K562 (cell line): Measurements from ENCODE around the gene ACBD4. TPM values are rescaled to one million over a fixed set of nuclear protein-coding genes. Genes with fewer than 3 reads are reported as not detected.

Experiments
- ATAC-seq: fragments of 200-7000 bp; cut with Tn5 transposase; 3 replicates; pipeline ENCODE4 v1.9.1; 2020; ENCODE audit warnings: moderate library complexity
- BruUV-seq: library from RNA; stranded (reverse); fragments of 400-500 nt; replicated peaks from 2 replicates; lab custom pipeline; 2021; lab: Mats Ljungman, UMichigan
- CTCF ChIA-PET: fragments of 300-600 bp; formaldehyde crosslinking; extraction: SDS; loops from one replicate; lab custom pipeline; 2021; ENCODE audit warnings: low intra/inter-chr PET ratio; lab: Yijun Ruan, JAX
- POLR2A ChIA-PET: fragments of 300-600, 350-650 bp; sonication (Branson Sonifier 250); formaldehyde crosslinking; extraction: SDS; loops from one replicate; lab custom pipeline; 2021; ENCODE audit warnings: antibody characterized with exemption, inconsistent platforms; lab: Yijun Ruan, JAX
- DNase-seq, 4 experiments: peaks; one replicate each; pipeline versions ENCODE4 v3.0.0 to v3.0.0-alpha.2; 2011 to 2018; ENCODE audit warnings: low spot score in 3 of 4, mixed read lengths in 3 of 4; ENCODE audit errors: extremely low read depth in 1 of 4
- FAIRE-seq: peaks from 2 replicates; lab custom pipeline; 2011; peaks lifted over from hg19 to GRCh38; lab: Jason Lieb, UNC
- H2AFZ ChIP-seq: 2 replicates; pipeline ENCODE4 v1.6.0; 2011; ENCODE audit warnings: low read depth, low read length, control low read depth, inconsistent platforms
- H3K27ac ChIP-seq: fragments of 200-600 bp; 3 replicates; pipeline ENCODE4 v1.8.0; 2011; ENCODE audit warnings: low read depth, mild to moderate bottlenecking, control low read depth, inconsistent platforms, low read length, moderate library complexity, mixed read lengths; ENCODE audit errors: extremely low read depth
- H3K27me3 ChIP-seq, 2 experiments: fragments of 300-600 bp in 1 of 2; 2 replicates in 1 of 2; 3 replicates in 1 of 2; pipeline versions ENCODE4 v1.6.0 to v1.8.0; 2011; ENCODE audit warnings: inconsistent platforms in 2 of 2, low read length in 2 of 2, mild to moderate bottlenecking in 1 of 2, mixed read lengths in 1 of 2, moderate library complexity in 1 of 2; ENCODE audit not compliant: control insufficient read depth in 2 of 2, insufficient read depth in 2 of 2
- H3K36me3 ChIP-seq: fragments of 300-600 bp; 3 replicates; pipeline ENCODE4 v1.8.0; 2011; ENCODE audit warnings: mild to moderate bottlenecking, low read length, inconsistent platforms; ENCODE audit not compliant: control insufficient read depth, insufficient read depth
- H3K4me1 ChIP-seq, 2 experiments: fragments of 200-600 bp in 1 of 2; replicated peaks in 1 of 2; 2 replicates in 1 of 2; 3 replicates in 1 of 2; pipeline versions ENCODE4 v1.5.1 to v1.8.0; 2011; ENCODE audit warnings: inconsistent platforms in 2 of 2, low read length in 2 of 2, mild to moderate bottlenecking in 1 of 2, mixed read lengths in 1 of 2, moderate library complexity in 1 of 2; ENCODE audit not compliant: control insufficient read depth in 2 of 2, insufficient read depth in 2 of 2
- H3K4me2 ChIP-seq: 2 replicates; pipeline ENCODE4 v1.6.1; 2011; ENCODE audit warnings: low read length, control low read depth, inconsistent platforms, mixed read lengths; ENCODE audit not compliant: insufficient read depth
- H3K4me3 ChIP-seq: fragments of 200-600 bp; sonication (generic), shearing (Covaris generic); 2 replicates; pipeline ENCODE4 v1.5.1; 2016; ENCODE audit warnings: control low read depth, inconsistent platforms
- H3K79me2 ChIP-seq: fragments of 200-600 bp; 3 replicates; pipeline ENCODE4 v1.8.0; 2011; ENCODE audit warnings: low read length, inconsistent platforms; ENCODE audit not compliant: control insufficient read depth, insufficient read depth
- H3K9ac ChIP-seq, 2 experiments: 2 replicates each; pipeline versions ENCODE4 v1.6.0 to v1.6.1; 2011; ENCODE audit warnings: low read depth in 2 of 2, low read length in 2 of 2, control low read depth in 1 of 2, inconsistent platforms in 1 of 2, mild to moderate bottlenecking in 1 of 2, mixed read lengths in 1 of 2; ENCODE audit not compliant: insufficient read depth in 1 of 2
- H3K9me1 ChIP-seq: one replicate; pipeline ENCODE4 v1.6.0; 2011; ENCODE audit warnings: inconsistent platforms, mild to moderate bottlenecking, low read length, moderate library complexity; ENCODE audit not compliant: control insufficient read depth, insufficient read depth
- H3K9me3 ChIP-seq: replicated peaks from 2 replicates; pipeline ENCODE4 v1.5.1; 2011; ENCODE audit warnings: low read depth, low read length, inconsistent platforms; ENCODE audit not compliant: control insufficient read depth, insufficient read depth
- H4K20me1 ChIP-seq: replicated peaks from 2 replicates; pipeline ENCODE4 v1.6.1; 2011; ENCODE audit warnings: low read length, inconsistent platforms, mixed read lengths; ENCODE audit not compliant: control insufficient read depth, insufficient read depth
- CREM ChIP-seq: IDR thresholded peaks from 2 replicates; pipeline ENCODE4 v1.6.1; 2014; ENCODE audit warnings: antibody characterized with exemption, low read depth
- HDGF ChIP-seq: fragments of 450-650 bp; IDR thresholded peaks from 2 replicates; pipeline ENCODE4 v1.6.1; 2016
- HIVEP1 ChIP-seq: fragments of 250-450 bp; sonication (Bioruptor Pico); IDR thresholded peaks from 2 replicates; pipeline ENCODE4 v1.4.0; 2020; ENCODE audit warnings: mild to moderate bottlenecking
- HMG20A ChIP-seq: fragments of 450-650 bp; formaldehyde crosslinking; conservative IDR thresholded peaks from 2 replicates; pipeline ENCODE4 v1.4.0; 2020; ENCODE audit warnings: mild to moderate bottlenecking, mixed read lengths
- ID3 ChIP-seq, 2 experiments: fragments of 250-450 bp in 1 of 2; fragments of 450-650 bp in 1 of 2; sonication (Bioruptor Pico) in 1 of 2; IDR thresholded peaks; 2 replicates each; pipeline versions ENCODE4 v1.6.1 to v1.8.0; 2016 to 2021; ENCODE audit warnings: mild to moderate bottlenecking in 2 of 2, moderate library complexity in 2 of 2, missing compliant biosample characterization in 1 of 2, missing genetic modification characterization in 1 of 2
- MAFK ChIP-seq: IDR thresholded peaks from 2 replicates; pipeline ENCODE4 v1.6.1; 2011; ENCODE audit warnings: low read length, improper control_type of control experiment
- NKRF ChIP-seq: fragments of 450-650 bp; IDR thresholded peaks from 2 replicates; pipeline ENCODE4 v1.6.1; 2016; ENCODE audit warnings: borderline replicate concordance
- PATZ1 ChIP-seq: fragments of 250-450 bp; sonication (Bioruptor Pico); IDR thresholded peaks from 2 replicates; pipeline ENCODE4 v1.5.0; 2020; ENCODE audit warnings: mild to moderate bottlenecking, borderline replicate concordance
- PHF20 ChIP-seq: fragments of 450-650 bp; IDR thresholded peaks from 2 replicates; pipeline ENCODE4 v1.6.1; 2018; ENCODE audit not compliant: partially characterized antibody
- SIN3A ChIP-seq, 2 experiments: fragments of 150-350 bp in 1 of 2; IDR thresholded peaks; 2 replicates each; pipeline ENCODE4 v1.6.1; 2011 to 2016; ENCODE audit warnings: borderline replicate concordance in 2 of 2, low read depth in 2 of 2, low read length in 2 of 2, mild to moderate bottlenecking in 2 of 2, moderate library complexity in 2 of 2; ENCODE audit not compliant: control insufficient read depth in 1 of 2
- TFAM ChIP-seq: fragments of 250-450 bp; sonication (Bioruptor Pico); conservative IDR thresholded peaks from 2 replicates; pipeline ENCODE4 v1.5.0; 2021; ENCODE audit warnings: mild to moderate bottlenecking, moderate library complexity
- U2AF2 ChIP-seq: fragments of 200-400 bp; formaldehyde crosslinking; optimal IDR thresholded peaks from 2 replicates; pipeline ENCODE3; 2017; ENCODE audit warnings: low read depth, mild to moderate bottlenecking, low read length
- ZC3H4 ChIP-seq: sonication (generic); formaldehyde crosslinking; IDR thresholded peaks from 2 replicates; pipeline ENCODE4 v1.9.0; 2021; ENCODE audit warnings: missing genetic modification reagents, borderline replicate concordance
- ZNF436 ChIP-seq: fragments of 250-450, 450-650 bp; sonication (Bioruptor Pico); formaldehyde crosslinking; IDR thresholded peaks from 2 replicates; pipeline ENCODE4 v1.7.0; 2020; ENCODE audit warnings: mild to moderate bottlenecking
- ZSCAN29 ChIP-seq: fragments of 450-650 bp; IDR thresholded peaks from 2 replicates; pipeline ENCODE4 v1.6.1; 2017
- WGBS: fragments of 100-300 bp; shearing (Covaris generic); methylation state at CpG from one replicate; pipeline ENCODE4 v1.1.6; 2016; ENCODE audit warnings: low coverage, mixed read lengths; ENCODE audit not compliant: insufficient coverage; ENCODE audit errors: missing lambda C conversion rate; 5-methylcytosine and 5-hydroxymethylcytosine counted together
- in situ Hi-C: fragments of 300-500 bp; cut with MboI; formaldehyde crosslinking; loops from 4 replicates; pipeline ENCODE4 v1.15.0; 2018; ENCODE audit warnings: inconsistent platforms, mixed read lengths
- intact Hi-C: fragments of 100-400 bp; cut with micrococcal nuclease; formaldehyde crosslinking; loops from 2 replicates; pipeline ENCODE4 v1.14.2; 2022
- polyA plus RNA-seq, 8 experiments: library from polyadenylated mRNA; depleted of rRNA in 4 of 8; stranded (reverse) in 5 of 8; unstranded in 3 of 8; fragments of >200 nt; fragmentation: Nextera tagmentation in 2 of 8; fragmentation: Illumina TruSeq in 1 of 8; extraction: Ambion mirVana in 2 of 8; extraction: Trizol in 1 of 8; gene quantifications; 2 replicates each; pipeline versions ENCODE4 v1.2.1 to v1.2.3, GENCODE V29; 2011 to 2014; ENCODE audit warnings: inconsistent platforms in 1 of 8, missing spikeins in 1 of 8
- total RNA-seq, 7 experiments: library from RNA; depleted of rRNA in 6 of 7; stranded (reverse); fragments of >200 nt in 6 of 7; fragmentation: Illumina TruSeq in 2 of 7; extraction: Trizol in 2 of 7; gene quantifications; 2 replicates each; pipeline versions ENCODE4 v1.2.1 to v1.2.3, GENCODE V29; 2011 to 2021; ENCODE audit warnings: low replicate concordance in 1 of 7
- TF ChIP-seq, protein P1 (sequence below): IDR thresholded peaks from 3 replicates; pipeline ENCODE4 v1.6.1; 2011; ENCODE audit warnings: borderline replicate concordance, mild to moderate bottlenecking; ENCODE audit not compliant: insufficient read length, insufficient read depth

Gene ACBD4
- total and polyA plus RNA-seq, 9 of the 15 experiments (the other 6 are each of a cell fraction or from before 2014, with no cell fraction given), result 0.14 to 6.9 (median 4.6) TPM

DNA sequence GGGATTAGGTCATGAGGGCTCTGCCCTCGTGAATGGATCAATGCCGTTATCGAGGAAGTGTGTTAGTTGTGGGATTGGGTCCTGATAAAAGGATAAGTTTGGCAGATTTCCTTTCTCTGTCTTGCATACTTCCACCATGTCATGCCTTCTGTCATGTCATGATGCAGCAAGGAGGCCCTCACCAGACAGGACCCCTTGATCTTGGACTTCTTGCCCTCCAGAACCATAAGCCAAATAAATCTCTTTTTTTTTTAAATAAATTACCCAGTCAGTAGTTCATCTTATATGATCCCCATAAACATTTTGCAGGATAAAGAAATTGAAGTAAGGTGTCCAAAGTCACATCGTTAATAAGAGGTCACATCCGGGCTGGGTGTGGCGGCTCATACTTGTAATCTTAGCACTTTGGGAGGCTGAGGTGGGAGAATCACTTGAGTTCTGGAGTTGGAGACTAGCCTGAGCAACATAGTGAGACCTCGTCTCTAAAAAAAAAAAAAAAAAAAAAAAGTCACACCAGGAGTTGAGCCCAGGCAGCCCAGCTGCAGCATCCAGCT lies 51.4 kb downstream of the ACBD4 start:
- no peaks in the 10 kb centered on the region; a peak in 2 of 5 replicates for H3K27me3 ChIP-seq
- H2AFZ ChIP-seq, result no peak overlapping the region
- no peak for DNase-seq
- WGBS, result 22% methylated on average over 7 of the region's 7 CpGs
- no peaks in the 10 kb centered on the region for H3K9me1 ChIP-seq
- FAIRE-seq, result no peak
- no peaks in the 10 kb centered on the region for H3K9me3 ChIP-seq
- no peaks in the 10 kb centered on the region for H4K20me1 ChIP-seq
- ChIA-PET POLR2A (interaction anchor here (6.9 kb wide), 1 partner anchor 37 kb away, joined by 58 read pairs; the partner anchor contains the start of gene HEXIM1), CTCF (no interaction called here)
- no peak overlapping the region for H3K4me2 ChIP-seq
- no peak overlapping the region for H3K4me3 ChIP-seq
- H3K9ac ChIP-seq, result no peak overlapping the region
- TF ChIP-seq HIVEP1 (no peak), NKRF (no peak), PATZ1 (CRISPR knock-in tag) (no peak), PHF20 (no peak), ZC3H4 (no peak), HDGF (no peak), HMG20A (CRISPR knock-in tag) (no peak), ID3 (CRISPR knock-in tag; IDR thresholded peaks at IDR 0.05) (no peak), ID3 (tag; IDR thresholded peaks at IDR 0.05) (no peak), SIN3A (IDR thresholded peaks at IDR 0.05; ENCODE audit: borderline replicate concordance in 2 of 2, control insufficient read depth in 1 of 2, low read depth in 2 of 2, low read length in 2 of 2) (no peak), CREM (no peak), ZNF436 (CRISPR knock-in tag) (no peak), ZSCAN29 (no peak), MAFK (no peak), TFAM (CRISPR knock-in tag) (no peak), U2AF2 (no peak)
- TF ChIP-seq, protein P1, sequence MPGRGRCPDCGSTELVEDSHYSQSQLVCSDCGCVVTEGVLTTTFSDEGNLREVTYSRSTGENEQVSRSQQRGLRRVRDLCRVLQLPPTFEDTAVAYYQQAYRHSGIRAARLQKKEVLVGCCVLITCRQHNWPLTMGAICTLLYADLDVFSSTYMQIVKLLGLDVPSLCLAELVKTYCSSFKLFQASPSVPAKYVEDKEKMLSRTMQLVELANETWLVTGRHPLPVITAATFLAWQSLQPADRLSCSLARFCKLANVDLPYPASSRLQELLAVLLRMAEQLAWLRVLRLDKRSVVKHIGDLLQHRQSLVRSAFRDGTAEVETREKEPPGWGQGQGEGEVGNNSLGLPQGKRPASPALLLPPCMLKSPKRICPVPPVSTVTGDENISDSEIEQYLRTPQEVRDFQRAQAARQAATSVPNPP, result no peak
- intact Hi-C loops, result no loop called here
- no peaks in the 10 kb centered on the region; a peak in 1 of 5 replicates for H3K4me1 ChIP-seq
- no peak overlapping the region for H3K27ac ChIP-seq
- no peaks in the 10 kb centered on the region for H3K36me3 ChIP-seq
- ATAC-seq, result no peak
- H3K79me2 ChIP-seq, result no peaks in the 10 kb centered on the region
- BruUV-seq, result no TSS peak
- in situ Hi-C loops, result no loop called here
